ENCODE measurements around the gene DNAJC16.
A peak's percentile ranks its signal among the peaks of the same experiment; 100 is the strongest.

The DNAJC16 gene

GRCh38 chr1:15616373-15617172, 89.9 kb downstream of the DNAJC16 start (continued):
- peak; percentile 74 for TF ChIP-seq ZNF501 (tag by site-specific recombination; IDR thresholded peaks at IDR 0.05)
- no peak; the same call in none of the 2 replicates for TF ChIP-seq ZNF391 (tag by site-specific recombination; IDR thresholded peaks at IDR 0.05; ENCODE audit: borderline replicate concordance, low read depth)
- no peak for TF ChIP-seq ZNF19 (tag by site-specific recombination; IDR thresholded peaks at IDR 0.05; ENCODE audit: low read depth)
- no peak for TF ChIP-seq ZFP37 (tag by site-specific recombination; IDR thresholded peaks at IDR 0.05)
- peak; percentile 69 for TF ChIP-seq ZNF335 (tag by site-specific recombination; conservative IDR thresholded peaks at IDR 0.05)
- TF ChIP-seq ZNF423 (tag by site-specific recombination; IDR thresholded peaks at IDR 0.05): no peak
- TF ChIP-seq ZNF529 (tag by site-specific recombination; IDR thresholded peaks at IDR 0.05; ENCODE audit: insufficient replicate concordance): no peak
- no peak for TF ChIP-seq ZNF561 (tag by site-specific recombination; IDR thresholded peaks at IDR 0.05; ENCODE audit: borderline replicate concordance)
- TF ChIP-seq ZNF777 (tag by site-specific recombination; IDR thresholded peaks at IDR 0.05; ENCODE audit: borderline replicate concordance): no peak
- TF ChIP-seq ZNF239 (tag by site-specific recombination; IDR thresholded peaks at IDR 0.05): no peak
- no peak for TF ChIP-seq ZNF174 (tag by site-specific recombination; IDR thresholded peaks at IDR 0.05)
- TF ChIP-seq ZNF398 (tag by site-specific recombination; IDR thresholded peaks at IDR 0.05): no peak
- no peak for TF ChIP-seq ZNF670 (tag by site-specific recombination; IDR thresholded peaks at IDR 0.05; ENCODE audit: low read depth)
- TF ChIP-seq ZNF596 (tag by site-specific recombination; IDR thresholded peaks at IDR 0.05): no peak
- no peak for TF ChIP-seq ZNF354C (tag by site-specific recombination; IDR thresholded peaks at IDR 0.05; ENCODE audit: borderline replicate concordance, low read depth)
- TF ChIP-seq PBX3 (CRISPR knock-in tag; IDR thresholded peaks at IDR 0.05): no peak
- no peak for TF ChIP-seq ZBTB49 (tag by site-specific recombination; IDR thresholded peaks at IDR 0.05; ENCODE audit: low read depth)
- no peak for TF ChIP-seq ZNF449 (tag by site-specific recombination; IDR thresholded peaks at IDR 0.05)
- 0 out of 2 replicates have a peak, but pooled peaks have one; percentile 19 for TF ChIP-seq ZNF518A (tag by site-specific recombination; conservative IDR thresholded peaks at IDR 0.05; ENCODE audit: low read depth)
- no peak for TF ChIP-seq ZNF560 (tag by site-specific recombination; IDR thresholded peaks at IDR 0.05; ENCODE audit: borderline replicate concordance)
- no peak; the same call in 1 of the 2 replicates for TF ChIP-seq ZSCAN23 (tag by site-specific recombination; IDR thresholded peaks at IDR 0.05)
- TF ChIP-seq SCRT2 (tag by site-specific recombination; IDR thresholded peaks at IDR 0.05): no peak
- no peak for TF ChIP-seq ZNF121 (tag by site-specific recombination; IDR thresholded peaks at IDR 0.05)
- TF ChIP-seq ELK4 (IDR thresholded peaks at IDR 0.05; ENCODE audit: borderline replicate concordance, low read depth, low read length): no peak
